Loucy (cell line): ENCODE results near the gene MED31.
"Not testable (repeated sequence)": the region's sequence is repeated elsewhere in the genome, so short reads cannot be mapped to it uniquely, and the experiment has no call there.

Experiments used
- H2AFZ ChIP-seq: fragments of 200-600 bp; sonication (generic); 2 replicates; pipeline ENCODE4 v1.6.0; 2016; ENCODE audit warnings: antibody characterized with exemption, mild to moderate bottlenecking, low read length, moderate library complexity
- H3F3A ChIP-seq: fragments of 200-600 bp; 2 replicates; pipeline ENCODE4 v1.6.0; 2016; ENCODE audit warnings: antibody characterized with exemption, low read depth, mild to moderate bottlenecking
- H3K27me3 ChIP-seq: fragments of 200-600 bp; sonication (generic); 2 replicates; pipeline ENCODE4 v1.6.1; 2014; ENCODE audit warnings: low read length, mild to moderate bottlenecking; ENCODE audit not compliant: insufficient read depth, poor library complexity, severe bottlenecking
- H3K36me3 ChIP-seq: fragments of 200-600 bp; sonication (generic); 2 replicates; pipeline ENCODE4 v1.6.1; 2016; ENCODE audit warnings: low read length; ENCODE audit not compliant: insufficient read depth
- H3K4me1 ChIP-seq: fragments of 200-600 bp; sonication (generic); 2 replicates; pipeline ENCODE4 v1.5.1; 2014; ENCODE audit warnings: low read length, mild to moderate bottlenecking; ENCODE audit not compliant: insufficient read depth, poor library complexity, severe bottlenecking
- H3K4me2 ChIP-seq: fragments of 200-600 bp; sonication (generic); 2 replicates; pipeline ENCODE4 v1.6.0; 2014; ENCODE audit warnings: antibody characterized with exemption, low read length, low read depth, mild to moderate bottlenecking; ENCODE audit not compliant: poor library complexity, severe bottlenecking
- H3K4me3 ChIP-seq: fragments of 200-600 bp; sonication (generic); 2 replicates; pipeline ENCODE4 v1.5.1; 2014; ENCODE audit warnings: low read length, mild to moderate bottlenecking, mixed read lengths; ENCODE audit not compliant: poor library complexity, severe bottlenecking
- H3K79me2 ChIP-seq: fragments of 200-600 bp; sonication (generic); 2 replicates; pipeline ENCODE4 v1.6.1; 2014; ENCODE audit warnings: low read length; ENCODE audit not compliant: insufficient read depth
- H3K9ac ChIP-seq: fragments of 200-600 bp; sonication (generic); 2 replicates; pipeline ENCODE4 v1.6.0; 2014; ENCODE audit warnings: mild to moderate bottlenecking, low read depth, low read length, moderate library complexity; ENCODE audit not compliant: poor library complexity, severe bottlenecking
- H3K9me2 ChIP-seq: fragments of 200-600 bp; sonication (generic); replicated peaks from 2 replicates; pipeline ENCODE4 v1.6.1; 2016; ENCODE audit warnings: low read depth, low read length, mixed read lengths
- H3K9me3 ChIP-seq: fragments of 200-600 bp; sonication (generic); 2 replicates; pipeline ENCODE4 v1.6.1; 2014; ENCODE audit warnings: mild to moderate bottlenecking, antibody characterized with exemption, low read length, low read depth; ENCODE audit not compliant: insufficient read depth
- H4K20me1 ChIP-seq: fragments of 200-600 bp; sonication (generic); 2 replicates; pipeline ENCODE4 v1.6.0; 2014; ENCODE audit warnings: antibody characterized with exemption, low read length, mild to moderate bottlenecking; ENCODE audit not compliant: insufficient read depth, poor library complexity, severe bottlenecking
- EZH2phosphoT487 ChIP-seq: fragments of 200-600 bp; IDR thresholded peaks from 2 replicates; pipeline ENCODE4 v1.6.1; 2018; ENCODE audit warnings: antibody characterized with exemption, mild to moderate bottlenecking, moderate library complexity, borderline replicate concordance
- TF ChIP-seq, protein P1 (sequence below): fragments of 200-600 bp; sonication (generic); conservative IDR thresholded peaks from 2 replicates; pipeline ENCODE4 v1.5.1; 2014; ENCODE audit warnings: mild to moderate bottlenecking, antibody characterized with exemption, low read length

The MED31 gene

DNA sequence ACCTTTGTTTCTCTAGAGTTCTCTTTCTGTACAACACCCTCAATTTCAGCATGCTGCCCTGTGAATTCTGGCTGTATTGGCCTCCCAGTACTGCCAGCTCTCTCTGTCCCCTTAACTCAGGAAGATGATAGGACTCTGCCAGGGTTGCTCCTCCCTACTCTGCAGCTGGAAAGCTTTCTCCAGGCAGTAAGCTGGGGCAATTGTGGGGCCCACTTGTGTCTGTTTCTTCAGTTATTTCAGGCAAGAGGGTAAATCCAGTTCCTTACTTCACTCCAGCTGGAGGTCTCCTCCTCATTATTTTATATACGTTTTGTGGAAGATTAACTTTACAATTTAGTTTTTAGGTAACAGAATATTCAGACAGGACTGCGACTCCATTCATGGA, 10.1 kb upstream of the MED31 start:
- Histone ChIP-seq H3K4me1 (no peaks in the 10 kb centered on the region), H3K27me3 (no peaks in the 10 kb centered on the region), H3K4me3 (no peak overlapping the region)

DNA sequence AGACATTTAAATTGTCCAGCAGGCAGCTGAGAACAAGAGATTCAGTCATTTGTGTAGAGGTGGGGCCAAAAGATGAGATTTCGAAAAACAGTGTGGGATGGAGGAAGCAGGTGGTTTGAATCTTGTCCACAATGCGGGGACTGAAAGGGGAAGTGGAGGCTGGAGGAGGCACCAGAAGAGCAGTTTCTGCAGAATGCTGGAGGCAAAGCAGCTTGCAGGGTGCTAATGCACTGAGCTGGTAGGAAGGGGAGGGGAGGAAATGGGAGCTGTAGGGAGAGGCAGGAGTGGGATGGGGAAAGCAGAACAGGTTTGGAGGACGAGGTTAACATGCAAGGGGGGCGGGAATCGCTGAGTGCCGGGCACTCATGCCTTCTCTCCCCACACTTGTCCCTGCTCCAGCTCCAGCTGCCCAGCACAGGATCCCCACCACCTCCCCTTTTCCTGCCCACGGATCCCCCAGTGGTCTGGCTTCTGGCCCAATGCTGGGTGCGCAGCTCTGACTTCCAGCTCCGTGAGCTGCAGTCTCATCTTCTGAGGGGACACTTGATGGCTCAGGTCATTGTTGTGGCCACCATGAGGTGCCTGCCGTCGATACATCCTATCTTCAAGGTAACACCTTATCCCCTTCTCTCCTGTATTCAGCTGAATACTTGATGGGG, 9.5 kb upstream of the MED31 start:
- no peaks in the 10 kb centered on the region for H3K27me3 ChIP-seq
- H3K4me1 ChIP-seq, result no peaks in the 10 kb centered on the region
- no peaks in the 10 kb centered on the region for H4K20me1 ChIP-seq
- H3K4me3 ChIP-seq, result no peak overlapping the region
- no peak overlapping the region for H3K4me2 ChIP-seq
- no peak overlapping the region for H2AFZ ChIP-seq
- H3K9ac ChIP-seq, result no peak overlapping the region
- TF ChIP-seq EZH2phosphoT487, result no peak
- TF ChIP-seq, protein P1, sequence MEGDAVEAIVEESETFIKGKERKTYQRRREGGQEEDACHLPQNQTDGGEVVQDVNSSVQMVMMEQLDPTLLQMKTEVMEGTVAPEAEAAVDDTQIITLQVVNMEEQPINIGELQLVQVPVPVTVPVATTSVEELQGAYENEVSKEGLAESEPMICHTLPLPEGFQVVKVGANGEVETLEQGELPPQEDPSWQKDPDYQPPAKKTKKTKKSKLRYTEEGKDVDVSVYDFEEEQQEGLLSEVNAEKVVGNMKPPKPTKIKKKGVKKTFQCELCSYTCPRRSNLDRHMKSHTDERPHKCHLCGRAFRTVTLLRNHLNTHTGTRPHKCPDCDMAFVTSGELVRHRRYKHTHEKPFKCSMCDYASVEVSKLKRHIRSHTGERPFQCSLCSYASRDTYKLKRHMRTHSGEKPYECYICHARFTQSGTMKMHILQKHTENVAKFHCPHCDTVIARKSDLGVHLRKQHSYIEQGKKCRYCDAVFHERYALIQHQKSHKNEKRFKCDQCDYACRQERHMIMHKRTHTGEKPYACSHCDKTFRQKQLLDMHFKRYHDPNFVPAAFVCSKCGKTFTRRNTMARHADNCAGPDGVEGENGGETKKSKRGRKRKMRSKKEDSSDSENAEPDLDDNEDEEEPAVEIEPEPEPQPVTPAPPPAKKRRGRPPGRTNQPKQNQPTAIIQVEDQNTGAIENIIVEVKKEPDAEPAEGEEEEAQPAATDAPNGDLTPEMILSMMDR, result no peak
- no peaks in the 10 kb centered on the region for H3K36me3 ChIP-seq
- no peaks in the 10 kb centered on the region for H3F3A ChIP-seq
- H3K9me3 ChIP-seq, result no peaks in the 10 kb centered on the region
- H3K9me2 ChIP-seq, result no peaks in the 10 kb centered on the region
- 0 out of 2 replicates have a peak, but pooled peaks cover 4% of the 10 kb centered on the region for H3K79me2 ChIP-seq

More for the DNA sequence above, 10.1 kb upstream of the MED31 start:
- Histone ChIP-seq H3K9me3 (no peaks in the 10 kb centered on the region), H3K36me3 (no peaks in the 10 kb centered on the region), H3K9ac (no peak overlapping the region), H3K4me2 (no peak overlapping the region), H2AFZ (no peak overlapping the region), H3K9me2 (no peaks in the 10 kb centered on the region), H4K20me1 (no peaks in the 10 kb centered on the region), H3K79me2 (0 out of 2 replicates have a peak, but pooled peaks cover 4% of the 10 kb centered on the region), H3F3A (no peaks in the 10 kb centered on the region)
- TF ChIP-seq, protein P1, result no peak
- no peak for TF ChIP-seq EZH2phosphoT487

DNA sequence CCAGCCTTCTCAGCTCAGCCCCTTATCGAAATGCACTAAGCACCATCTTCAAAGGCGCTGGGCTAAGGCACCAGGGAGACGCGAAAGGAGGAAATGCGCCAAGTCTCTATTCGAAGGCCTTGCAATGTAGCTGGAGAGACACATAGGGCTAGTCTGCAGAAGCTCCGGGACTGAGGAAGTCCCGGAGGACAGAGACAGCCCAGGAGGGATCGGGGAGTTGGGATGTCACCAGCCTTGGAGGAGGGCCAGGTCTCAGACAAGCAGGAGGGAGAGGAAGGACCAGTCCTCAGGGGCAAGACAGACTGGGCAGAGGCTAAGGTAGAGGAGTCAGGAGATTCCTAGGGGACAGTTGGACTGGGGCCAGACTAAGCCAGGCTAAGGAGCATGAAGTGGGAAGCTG, 8.7 kb upstream of the MED31 start:
- H3K4me2 ChIP-seq, result no peak overlapping the region
- no peaks in the 10 kb centered on the region for H3K4me1 ChIP-seq
- no peaks in the 10 kb centered on the region for H3K9me3 ChIP-seq
- no peaks in the 10 kb centered on the region for H3K9me2 ChIP-seq
- no peak for TF ChIP-seq EZH2phosphoT487
- TF ChIP-seq, protein P1, result no peak
- H2AFZ ChIP-seq, result no peak overlapping the region
- 0 out of 2 replicates have a peak, but pooled peaks cover 4% of the 10 kb centered on the region for H3K79me2 ChIP-seq
- no peaks in the 10 kb centered on the region for H3K27me3 ChIP-seq
- H3K9ac ChIP-seq, result no peak overlapping the region
- no peak overlapping the region for H3K4me3 ChIP-seq
- H3F3A ChIP-seq, result no peaks in the 10 kb centered on the region
- H4K20me1 ChIP-seq, result no peaks in the 10 kb centered on the region
- H3K36me3 ChIP-seq, result no peaks in the 10 kb centered on the region

DNA sequence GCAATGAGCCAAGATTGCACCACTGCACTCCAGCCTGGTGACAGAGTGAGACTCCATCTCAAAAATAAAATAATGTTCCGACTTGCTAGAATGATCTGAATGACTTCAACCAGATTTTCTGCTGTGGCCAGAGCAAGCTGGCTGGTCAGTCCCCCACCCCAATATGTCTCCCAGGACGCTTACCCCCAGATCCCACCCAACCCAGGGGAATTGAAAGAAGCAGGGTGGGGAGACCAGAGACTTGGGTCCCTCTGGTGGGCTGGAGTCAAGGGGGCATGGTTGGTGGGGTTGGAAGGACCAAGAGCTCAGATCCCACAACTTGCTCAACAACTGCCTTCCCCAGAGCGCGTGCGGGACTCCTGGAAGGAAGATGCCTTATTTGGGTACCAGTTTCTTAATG, 7.0 kb upstream of the MED31 start:
- not testable (repeated sequence) for H3K36me3 ChIP-seq, H3K9me2 ChIP-seq, H3K79me2 ChIP-seq, H4K20me1 ChIP-seq, H3K9me3 ChIP-seq, H3K4me1 ChIP-seq, H3K27me3 ChIP-seq, H3F3A ChIP-seq, H2AFZ ChIP-seq
- H3K9ac ChIP-seq, result peak overlapping the region; percentile 73
- H3K4me3 ChIP-seq, result peak overlapping the region; percentile 79
- H3K4me2 ChIP-seq, result peak overlapping the region; percentile 83
